Adipose tissue (tissue), 3 donors: ENCODE measurements around the gene CDC42. TPM values are rescaled to one million over a fixed set of nuclear protein-coding genes. Genes with fewer than 3 reads are reported as not detected.
"Not testable (repeated sequence)": the region's sequence is repeated elsewhere in the genome, so short reads cannot be mapped to it uniquely, and the experiment has no call there.

Experiments used
- H3K27ac ChIP-seq: one replicate; pipeline ENCODE4 v1.5.1; 2013; ENCODE audit warnings: low read depth, low read length
- WGBS, 3 donors: extraction: QIAGEN DNeasy Blood & Tissue Kit; methylation state at CpG; one replicate each; pipeline ENCODE4 v1.1.7; 2013; 5-methylcytosine and 5-hydroxymethylcytosine counted together
- polyA plus RNA-seq, 3 donors: library from polyadenylated mRNA; stranded (reverse); fragments of 200-250 nt; gene quantifications; one replicate each; pipeline ENCODE4 v1.2.3, GENCODE V29; 2013
- donor health status: healthy with polysubstance abuse.
- donor health status: Bipolar disorder and iron deficiency.
- donor health status: healthy.

CDC42 gene
- polyA plus RNA-seq, 3 donors: 55.3 to 184 (median 159) TPM

GRCh38 chr1:22056043-22056442 lies 3.5 kb downstream of the CDC42 start:
- 34 to 39% (median 37%) methylated on average over 1 of the region's 1 CpG for WGBS, 3 donors

GRCh38 chr1:22056936-22057335 lies 4.4 kb downstream of the CDC42 start:
- WGBS, 3 donors: 48 to 53% (median 52%) methylated on average over 2 of the region's 2 CpGs
- no peak overlapping the region for H3K27ac ChIP-seq

More at GRCh38 chr1:22056043-22056442, 3.5 kb downstream of the CDC42 start:
- no peak overlapping the region for H3K27ac ChIP-seq

- H3K27ac ChIP-seq: no peak overlapping the region
- WGBS, 3 donors: 88 to 91% (median 90%) methylated on average over 10 of the region's 10 CpGs
These were observed 5.4 kb downstream of the CDC42 start for GRCh38 chr1:22057861-22058260.

- H3K27ac ChIP-seq: no peak overlapping the region
- WGBS, 3 donors: 77 to 81% (median 77%) methylated on average over 11 to 12 of the region's 12 CpGs
These were observed 12.4 kb downstream of the CDC42 start for GRCh38 chr1:22064751-22065402.

- no peak overlapping the region for H3K27ac ChIP-seq
- 55 to 75% (median 56%) methylated on average over 2 of the region's 2 CpGs for WGBS, 3 donors
These were observed 19.0 kb downstream of the CDC42 start for GRCh38 chr1:22071511-22071910.

- WGBS, 3 donors: 13 to 18% (median 15%) methylated on average over 1 of the region's 1 CpG
- no peak overlapping the region for H3K27ac ChIP-seq
These were observed 22.3 kb downstream of the CDC42 start for GRCh38 chr1:22074803-22075202.

GRCh38 chr1:22075718-22076117 lies 23.2 kb downstream of the CDC42 start:
- H3K27ac ChIP-seq: no peak overlapping the region
- 20 to 38% (median 30%) methylated on average over 2 of the region's 2 CpGs for WGBS, 3 donors

GRCh38 chr1:22076346-22076745 lies 23.8 kb downstream of the CDC42 start:
- WGBS, 3 donors: 81 to 94% (median 90%) methylated on average over 3 of the region's 3 CpGs
- no peak overlapping the region for H3K27ac ChIP-seq

- WGBS, 3 donors: 30 to 31% (median 31%) methylated on average over 5 of the region's 5 CpGs
- no peak overlapping the region for H3K27ac ChIP-seq
These were observed 25.2 kb downstream of the CDC42 start for GRCh38 chr1:22077728-22078127.

GRCh38 chr1:22078133-22078532 lies 25.6 kb downstream of the CDC42 start:
- 81 to 92% (median 82%) methylated on average over 2 of the region's 2 CpGs for WGBS, 3 donors
- no peak overlapping the region for H3K27ac ChIP-seq

GRCh38 chr1:22080191-22080590 lies 27.7 kb downstream of the CDC42 start:
- H3K27ac ChIP-seq: no peak overlapping the region
- 72 to 88% (median 77%) methylated on average over 2 of the region's 2 CpGs for WGBS, 3 donors

- WGBS, 3 donors: 35 to 53% (median 52%) methylated on average over 2 of the region's 2 CpGs
- no peak overlapping the region for H3K27ac ChIP-seq
These were observed 35.8 kb downstream of the CDC42 start for GRCh38 chr1:22088331-22088730.

- no peak overlapping the region for H3K27ac ChIP-seq
- 45 to 50% (median 46%) methylated on average over 3 of the region's 3 CpGs for WGBS, 3 donors
These were observed 36.6 kb downstream of the CDC42 start for GRCh38 chr1:22089134-22089571.

- WGBS, 3 donors: 10 to 42% (median 11%) methylated on average over 6 of the region's 6 CpGs
- no peak overlapping the region for H3K27ac ChIP-seq
These were observed 37.3 kb downstream of the CDC42 start for GRCh38 chr1:22089787-22090186.

GRCh38 chr1:22090867-22091266 lies 38.4 kb downstream of the CDC42 start:
- 49 to 86% (median 60%) methylated on average over 3 of the region's 3 CpGs for WGBS, 3 donors
- no peak overlapping the region for H3K27ac ChIP-seq

GRCh38 chr1:22092026-22092768 lies 39.7 kb downstream of the CDC42 start:
- H3K27ac ChIP-seq: not testable (repeated sequence)
- WGBS, 3 donors: 45 to 74% (median 50%) methylated on average over 2 of the region's 3 CpGs

- WGBS, 3 donors: 88 to 94% (median 93%) methylated on average over 1 of the region's 1 CpG
These were observed 41.0 kb downstream of the CDC42 start for GRCh38 chr1:22093513-22093912.

GRCh38 chr1:22096036-22096435 lies 43.5 kb downstream of the CDC42 start:
- 91 to 94% (median 91%) methylated on average over 5 of the region's 5 CpGs for WGBS, 3 donors
- H3K27ac ChIP-seq: no peak overlapping the region

More at GRCh38 chr1:22093513-22093912, 41.0 kb downstream of the CDC42 start:
- no peak overlapping the region for H3K27ac ChIP-seq

- 79 to 90% (median 86%) methylated on average over 3 of the region's 3 CpGs for WGBS, 3 donors
- no peak overlapping the region for H3K27ac ChIP-seq
These were observed 44.0 kb downstream of the CDC42 start for GRCh38 chr1:22096463-22096862.

GRCh38 chr1:22098752-22099151 lies 46.2 kb downstream of the CDC42 start:
- whole genome bisulfite sequencing, 3 donors: 90 to 97% (median 97%) methylated on average over 10 of the region's 10 CpGs
- no peak overlapping the region for H3K27ac ChIP-seq
